Neural progenitor cell (in vitro differentiated cells): ENCODE results near the gene ATP8B2. TPM values are rescaled to one million over a fixed set of nuclear protein-coding genes. Genes with fewer than 3 reads are reported as not detected.
A peak's percentile ranks its signal among the peaks of the same experiment; 100 is the strongest.

ENCODE experiments used
- DNase-seq: peaks from one replicate; pipeline ENCODE4 v3.0.0-alpha.2; 2016; ENCODE audit warnings: low spot score
- H2AFZ ChIP-seq: fragments of 200-600 bp; sonication (generic); replicated peaks from 2 replicates; pipeline ENCODE4 v1.6.1; 2016; ENCODE audit warnings: antibody characterized with exemption
- H3F3A ChIP-seq: fragments of 200-600 bp; sonication (generic); 2 replicates; pipeline ENCODE4 v1.6.1; 2016; ENCODE audit warnings: antibody characterized with exemption, low read depth
- H3K27ac ChIP-seq: fragments of 200-600 bp; sonication (generic); 2 replicates; pipeline ENCODE4 v1.5.1; 2016; ENCODE audit warnings: mild to moderate bottlenecking
- H3K27me3 ChIP-seq: fragments of 200-600 bp; sonication (generic); 2 replicates; pipeline ENCODE4 v1.6.1; 2016; ENCODE audit warnings: mild to moderate bottlenecking, moderate library complexity
- H3K36me3 ChIP-seq: fragments of 200-600 bp; sonication (generic); 2 replicates; pipeline ENCODE4 v1.5.1; 2016
- H3K4me1 ChIP-seq: fragments of 200-600 bp; sonication (generic); 2 replicates; pipeline ENCODE4 v1.6.1; 2016; ENCODE audit warnings: mixed run types
- H3K4me2 ChIP-seq: fragments of 200-600 bp; sonication (generic); 2 replicates; pipeline ENCODE4 v1.6.1; 2016
- H3K4me3 ChIP-seq: fragments of 200-600 bp; sonication (generic); 2 replicates; pipeline ENCODE4 v1.5.1; 2016
- H3K79me2 ChIP-seq: fragments of 200-600 bp; sonication (generic); 2 replicates; pipeline ENCODE4 v1.6.1; 2016; ENCODE audit warnings: low read depth
- H3K9ac ChIP-seq: fragments of 200-600 bp; sonication (generic); 2 replicates; pipeline ENCODE4 v1.6.1; 2016
- H3K9me3 ChIP-seq: fragments of 200-600 bp; sonication (generic); 2 replicates; pipeline ENCODE4 v1.5.1; 2016; ENCODE audit warnings: low read depth
- H4K20me1 ChIP-seq: fragments of 200-600 bp; sonication (generic); 2 replicates; pipeline ENCODE4 v1.6.1; 2016; ENCODE audit warnings: low read depth
- H3K27ac Mint-ChIP-seq: 3 replicates; pipeline ENCODE4 v1.8.0; 2021; ENCODE audit warnings: mixed read lengths
- H3K27me3 Mint-ChIP-seq: 2 replicates; pipeline ENCODE4 v1.8.0; 2022; ENCODE audit warnings: low read depth, mild to moderate bottlenecking, inconsistent platforms, moderate library complexity, mixed read lengths; ENCODE audit not compliant: insufficient read depth
- H3K36me3 Mint-ChIP-seq: 3 replicates; pipeline ENCODE4 v1.8.0; 2021; ENCODE audit warnings: mixed read lengths
- H3K4me1 Mint-ChIP-seq: 3 replicates; pipeline ENCODE4 v1.8.0; 2021; ENCODE audit warnings: mixed read lengths
- H3K4me3 Mint-ChIP-seq: 3 replicates; pipeline ENCODE4 v1.8.0; 2021; ENCODE audit warnings: mild to moderate bottlenecking, moderate library complexity, mixed read lengths
- H3K9me3 Mint-ChIP-seq: 3 replicates; pipeline ENCODE4 v1.8.0; 2020; ENCODE audit warnings: mixed read lengths
- EZH2 ChIP-seq: fragments of 200-600 bp; sonication (generic); IDR thresholded peaks from 2 replicates; pipeline ENCODE4 v1.6.1; 2017; ENCODE audit warnings: antibody characterized with exemption, mild to moderate bottlenecking, moderate library complexity
- EZH2phosphoT487 ChIP-seq: fragments of 200-600 bp; sonication (generic); IDR thresholded peaks from 2 replicates; pipeline ENCODE4 v1.6.1; 2017; ENCODE audit warnings: antibody characterized with exemption
- total RNA-seq: library from RNA; depleted of rRNA; stranded (reverse); fragments of >200 nt; gene quantifications from 2 replicates; pipeline ENCODE4 v1.2.3, GENCODE V29; 2015; ENCODE audit warnings: low replicate concordance
- TF ChIP-seq, protein P1 (sequence below): fragments of 200-600 bp; sonication (generic); IDR thresholded peaks from 2 replicates; pipeline ENCODE4 v1.5.1; 2017; ENCODE audit warnings: antibody characterized with exemption, mild to moderate bottlenecking

Gene ATP8B2
- total RNA-seq, 1 donor from 2014 or later, result 41.6 TPM

DNA sequence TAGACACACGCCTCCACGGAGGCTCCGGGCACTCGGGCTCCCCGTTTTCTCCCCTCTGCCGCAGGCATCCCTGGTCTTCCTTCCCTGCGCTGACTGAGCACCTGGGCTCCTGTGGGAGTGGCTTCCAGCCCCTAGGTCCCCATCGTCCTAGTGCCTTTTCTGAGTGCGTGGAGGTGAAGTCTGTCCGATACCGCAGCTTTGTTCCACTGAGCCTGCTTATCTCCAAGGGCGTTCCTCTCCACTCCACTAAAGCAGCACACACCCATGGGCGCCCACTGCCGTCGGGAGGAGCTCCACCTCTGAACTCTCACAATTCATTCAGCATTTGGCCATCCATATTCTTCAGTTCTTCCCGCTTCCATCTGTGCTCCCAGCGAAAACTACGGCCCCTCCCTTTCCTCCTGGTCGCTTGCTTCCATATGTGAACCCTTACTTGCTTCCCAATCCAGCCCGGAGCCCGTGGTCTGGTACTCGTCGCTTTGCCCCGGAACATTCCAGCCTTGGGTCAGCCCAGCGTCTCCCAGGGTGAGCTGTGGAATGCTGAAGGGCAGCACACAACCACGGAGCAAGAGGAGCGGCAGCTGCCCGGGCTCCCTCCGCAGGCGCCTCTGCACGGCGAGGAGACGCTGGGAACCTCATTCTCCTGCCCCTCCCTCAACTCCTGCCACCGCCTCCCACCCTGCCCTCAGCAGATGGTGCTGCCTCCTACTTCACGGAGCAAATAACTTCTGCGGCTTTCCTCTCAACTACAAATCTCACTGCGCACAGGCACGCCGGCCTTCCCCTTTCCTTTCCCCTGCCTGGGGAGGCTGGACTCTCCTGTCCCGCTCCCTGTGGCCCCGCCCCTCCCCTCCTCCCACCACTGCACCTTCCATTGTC lies 27.5 kb downstream of the ATP8B2 start:
- peaks cover 6% of the 10 kb centered on the region for H3K36me3 Mint-ChIP-seq
- Histone ChIP-seq H3K4me2 (peak overlapping the region; percentile 89), H3K9ac (no peak overlapping the region), H3K27ac (no peak overlapping the region), H3K36me3 (no peaks in the 10 kb centered on the region), H3K79me2 (no peaks in the 10 kb centered on the region), H3K4me1 (peaks cover 5% of the 10 kb centered on the region), H3K4me3 (peak overlapping the region; percentile 48), H2AFZ (peak overlapping the region; percentile 96), H3K9me3 (no peaks in the 10 kb centered on the region), H4K20me1 (peaks cover 4% of the 10 kb centered on the region), H3K27me3 (peaks cover 28% of the 10 kb centered on the region), H3F3A (peaks cover 13% of the 10 kb centered on the region)
- DNase-seq, result peak; percentile 72
- TF ChIP-seq EZH2 (no peak), EZH2phosphoT487 (peak; percentile 41)
- TF ChIP-seq, protein P1, sequence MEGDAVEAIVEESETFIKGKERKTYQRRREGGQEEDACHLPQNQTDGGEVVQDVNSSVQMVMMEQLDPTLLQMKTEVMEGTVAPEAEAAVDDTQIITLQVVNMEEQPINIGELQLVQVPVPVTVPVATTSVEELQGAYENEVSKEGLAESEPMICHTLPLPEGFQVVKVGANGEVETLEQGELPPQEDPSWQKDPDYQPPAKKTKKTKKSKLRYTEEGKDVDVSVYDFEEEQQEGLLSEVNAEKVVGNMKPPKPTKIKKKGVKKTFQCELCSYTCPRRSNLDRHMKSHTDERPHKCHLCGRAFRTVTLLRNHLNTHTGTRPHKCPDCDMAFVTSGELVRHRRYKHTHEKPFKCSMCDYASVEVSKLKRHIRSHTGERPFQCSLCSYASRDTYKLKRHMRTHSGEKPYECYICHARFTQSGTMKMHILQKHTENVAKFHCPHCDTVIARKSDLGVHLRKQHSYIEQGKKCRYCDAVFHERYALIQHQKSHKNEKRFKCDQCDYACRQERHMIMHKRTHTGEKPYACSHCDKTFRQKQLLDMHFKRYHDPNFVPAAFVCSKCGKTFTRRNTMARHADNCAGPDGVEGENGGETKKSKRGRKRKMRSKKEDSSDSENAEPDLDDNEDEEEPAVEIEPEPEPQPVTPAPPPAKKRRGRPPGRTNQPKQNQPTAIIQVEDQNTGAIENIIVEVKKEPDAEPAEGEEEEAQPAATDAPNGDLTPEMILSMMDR, result no peak
- H3K9me3 Mint-ChIP-seq, result no peaks in the 10 kb centered on the region
- peak overlapping the region; percentile 84 for H3K27ac Mint-ChIP-seq
- peaks cover 27% of the 10 kb centered on the region for H3K4me1 Mint-ChIP-seq
- H3K27me3 Mint-ChIP-seq, result no peaks in the 10 kb centered on the region
- peak overlapping the region; percentile 83 for H3K4me3 Mint-ChIP-seq

DNA sequence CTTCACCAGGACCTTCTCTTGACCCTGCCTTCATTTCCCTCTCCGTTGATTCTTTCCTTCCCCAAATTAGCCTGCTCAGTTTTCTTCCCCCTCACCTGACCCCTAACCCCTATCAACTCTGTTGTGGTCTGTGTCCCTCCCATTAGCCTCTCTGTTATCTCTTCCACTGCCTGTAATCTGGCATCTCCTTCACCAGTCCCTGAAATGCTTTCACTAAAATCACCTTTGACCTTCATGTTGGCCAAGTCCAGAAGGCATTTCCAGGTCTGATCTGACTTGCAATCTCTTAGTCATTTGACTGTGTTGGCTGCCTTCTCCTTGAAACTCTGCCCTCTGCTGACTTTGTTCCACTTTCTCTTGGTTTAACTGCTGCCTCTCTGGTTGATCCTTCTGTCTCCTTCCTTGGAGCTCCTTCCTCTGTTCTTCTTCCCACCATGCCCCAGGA lies 28.2 kb downstream of the ATP8B2 start:
- H3K27me3 ChIP-seq, result peaks cover 28% of the 10 kb centered on the region
- peaks cover 13% of the 10 kb centered on the region for H3F3A ChIP-seq
- no peak overlapping the region for H3K9ac ChIP-seq
- H3K27ac ChIP-seq, result no peak overlapping the region
- H3K4me1 ChIP-seq, result peaks cover 5% of the 10 kb centered on the region
- no peak for TF ChIP-seq EZH2
- TF ChIP-seq, protein P1, result peak; percentile 28
- peak; percentile 21 for DNase-seq
- H3K36me3 Mint-ChIP-seq, result peaks cover 3% of the 10 kb centered on the region
- no peaks in the 10 kb centered on the region for H3K9me3 Mint-ChIP-seq
- H4K20me1 ChIP-seq, result peaks cover 4% of the 10 kb centered on the region
- H3K4me3 Mint-ChIP-seq, result peak overlapping the region; percentile 83
- peaks cover 27% of the 10 kb centered on the region for H3K4me1 Mint-ChIP-seq
- peak overlapping the region; percentile 89 for H3K4me2 ChIP-seq
- no peaks in the 10 kb centered on the region for H3K27me3 Mint-ChIP-seq
- peak overlapping the region; percentile 84 for H3K27ac Mint-ChIP-seq
- H3K9me3 ChIP-seq, result no peaks in the 10 kb centered on the region
- no peaks in the 10 kb centered on the region for H3K36me3 ChIP-seq
- H2AFZ ChIP-seq, result peak overlapping the region; percentile 96
- peak overlapping the region; percentile 48 for H3K4me3 ChIP-seq
- H3K79me2 ChIP-seq, result no peaks in the 10 kb centered on the region

DNA sequence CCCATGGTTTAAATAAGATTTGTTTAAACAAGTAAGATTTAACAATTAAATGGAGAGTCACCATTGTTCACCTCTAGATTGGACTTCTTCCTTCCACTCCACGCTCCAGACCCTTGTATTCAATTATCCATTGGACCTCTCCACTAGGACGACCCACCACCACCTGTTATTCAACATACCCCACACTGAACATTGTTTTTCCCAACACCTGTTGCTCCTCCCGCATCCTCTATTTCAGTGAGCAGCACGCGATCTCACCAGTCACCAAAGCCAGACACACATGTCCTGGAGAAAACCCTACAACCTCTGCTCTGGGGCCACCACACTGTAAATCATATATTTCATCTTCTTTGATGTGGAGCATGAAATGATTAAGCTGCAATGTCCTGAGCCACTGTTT lies 28.6 kb downstream of the ATP8B2 start:
- no peak for DNase-seq
- H3K4me1 Mint-ChIP-seq, result peaks cover 27% of the 10 kb centered on the region
- no peaks in the 10 kb centered on the region for H3K36me3 ChIP-seq
- H2AFZ ChIP-seq, result no peak overlapping the region
- no peak overlapping the region for H3K27ac ChIP-seq
- peak overlapping the region; percentile 84 for H3K27ac Mint-ChIP-seq
- no peaks in the 10 kb centered on the region for H3K27me3 Mint-ChIP-seq
- no peak for TF ChIP-seq EZH2
- TF ChIP-seq EZH2phosphoT487, result no peak
- TF ChIP-seq, protein P1, result no peak
- H3F3A ChIP-seq, result peaks cover 13% of the 10 kb centered on the region
- no peaks in the 10 kb centered on the region for H3K9me3 ChIP-seq
- peaks cover 28% of the 10 kb centered on the region for H3K27me3 ChIP-seq
- H3K9ac ChIP-seq, result no peak overlapping the region
- no peak overlapping the region for H3K4me3 ChIP-seq
- H3K4me1 ChIP-seq, result peaks cover 5% of the 10 kb centered on the region
- no peaks in the 10 kb centered on the region for H3K79me2 ChIP-seq
- no peaks in the 10 kb centered on the region for H3K9me3 Mint-ChIP-seq
- peaks cover 4% of the 10 kb centered on the region for H4K20me1 ChIP-seq
- no peak overlapping the region for H3K4me2 ChIP-seq
- H3K36me3 Mint-ChIP-seq, result peaks cover 3% of the 10 kb centered on the region
- H3K4me3 Mint-ChIP-seq, result peak overlapping the region; percentile 83
